SK-N-SH treated with all-trans-retinoic acid at 6 μM for 48 hours (cell line): Measurements from ENCODE around the gene LMO7.
"Not testable (repeated sequence)": the region's sequence is repeated elsewhere in the genome, so short reads cannot be mapped to it uniquely, and the experiment has no call there.

Experiments
- ATAC-seq: fragments of 200-7000 bp; cut with Tn5 transposase; 3 replicates; pipeline ENCODE4 v1.9.1; 2020; ENCODE audit warnings: mild to moderate bottlenecking, moderate library complexity
- BACH2 ChIP-seq: fragments of 250-450 bp; sonication (Bioruptor Pico); IDR thresholded peaks from 2 replicates; pipeline ENCODE4 v1.9.0; 2021; ENCODE audit warnings: mild to moderate bottlenecking, borderline replicate concordance
- CREB5 ChIP-seq: fragments of 250-450 bp; sonication (Bioruptor Pico); IDR thresholded peaks from 2 replicates; pipeline ENCODE4 v1.5.1; 2020; ENCODE audit warnings: low read depth, mild to moderate bottlenecking, moderate library complexity
- CSDC2 ChIP-seq: fragments of 250-450 bp; sonication (Bioruptor Pico); IDR thresholded peaks from 2 replicates; pipeline ENCODE4 v1.5.0; 2020; ENCODE audit warnings: mild to moderate bottlenecking, moderate library complexity
- GLIS3 ChIP-seq: fragments of 250-450 bp; sonication (Bioruptor Pico); IDR thresholded peaks from 2 replicates; pipeline ENCODE4 v1.5.0; 2020; ENCODE audit warnings: mild to moderate bottlenecking, moderate library complexity
- ISL1 ChIP-seq: fragments of 250-450 bp; sonication (Bioruptor Pico); IDR thresholded peaks from 2 replicates; pipeline ENCODE4 v2.1.2; 2022; ENCODE audit warnings: mild to moderate bottlenecking, moderate library complexity
- OSR1 ChIP-seq: fragments of 250-450 bp; sonication (Bioruptor Pico); IDR thresholded peaks from 2 replicates; pipeline ENCODE4 v1.8.0; 2022; ENCODE audit warnings: moderate library complexity, mild to moderate bottlenecking, inconsistent platforms
- POU6F1 ChIP-seq: fragments of 250-450 bp; sonication (Bioruptor Pico); IDR thresholded peaks from 2 replicates; pipeline ENCODE4 v1.8.0; 2021; ENCODE audit warnings: low read depth, mild to moderate bottlenecking, moderate library complexity, borderline replicate concordance
- PPARA ChIP-seq: fragments of 250-450 bp; sonication (Bioruptor Pico); IDR thresholded peaks from 2 replicates; pipeline ENCODE4 v1.5.0; 2020; ENCODE audit warnings: mild to moderate bottlenecking, borderline replicate concordance
- RARB ChIP-seq: fragments of 250-450 bp; sonication (Bioruptor Pico); IDR thresholded peaks from 2 replicates; pipeline ENCODE4 v1.8.0; 2021; ENCODE audit warnings: mild to moderate bottlenecking, moderate library complexity
- SNAI2 ChIP-seq: fragments of 250-450 bp; sonication (Bioruptor Pico); IDR thresholded peaks from 2 replicates; pipeline ENCODE4 v1.5.0; 2020; ENCODE audit warnings: mild to moderate bottlenecking, moderate library complexity
- TCF4 ChIP-seq: fragments of 250-450 bp; sonication (Bioruptor Pico); IDR thresholded peaks from 2 replicates; pipeline ENCODE4 v1.8.0; 2021; ENCODE audit warnings: mild to moderate bottlenecking, moderate library complexity, borderline replicate concordance
- TSHZ2 ChIP-seq: fragments of 250-450 bp; sonication (Bioruptor Pico); IDR thresholded peaks from 2 replicates; pipeline ENCODE4 v1.5.0; 2020; ENCODE audit warnings: mild to moderate bottlenecking, moderate library complexity
- ZC3H10 ChIP-seq: fragments of 250-450 bp; sonication (Bioruptor Pico); IDR thresholded peaks from 2 replicates; pipeline ENCODE4 v1.5.1; 2021; ENCODE audit warnings: mild to moderate bottlenecking, moderate library complexity
- ZFP3 ChIP-seq: fragments of 250-450 bp; sonication (Bioruptor Pico); IDR thresholded peaks from 2 replicates; pipeline ENCODE4 v1.5.0; 2020; ENCODE audit warnings: mild to moderate bottlenecking, moderate library complexity
- ZFP30 ChIP-seq: fragments of 450-650 bp; formaldehyde crosslinking; IDR thresholded peaks from 2 replicates; pipeline ENCODE4 v1.5.0; 2022; ENCODE audit warnings: mild to moderate bottlenecking, moderate library complexity
- ZNF565 ChIP-seq: fragments of 450-650 bp; formaldehyde crosslinking; conservative IDR thresholded peaks from 2 replicates; pipeline ENCODE4 v1.5.0; 2020; ENCODE audit warnings: low read depth, mild to moderate bottlenecking, moderate library complexity
- ZNF70 ChIP-seq: fragments of 450-650 bp; formaldehyde crosslinking; IDR thresholded peaks from 2 replicates; pipeline ENCODE4 v1.5.0; 2020; ENCODE audit warnings: mild to moderate bottlenecking, moderate library complexity
- ZNF8 ChIP-seq: fragments of 450-650 bp; formaldehyde crosslinking; IDR thresholded peaks from 2 replicates; pipeline ENCODE4 v1.5.0; 2020; ENCODE audit warnings: mild to moderate bottlenecking, moderate library complexity
- TF ChIP-seq, protein P1 (sequence below): fragments of 250-450 bp; sonication (Bioruptor Pico); IDR thresholded peaks from 2 replicates; pipeline ENCODE4 v1.8.0; 2020; ENCODE audit warnings: mild to moderate bottlenecking, moderate library complexity, borderline replicate concordance

Gene LMO7

GRCh38 chr13:75725736-75726135, 89.6 kb downstream of the LMO7 start:
- peak; percentile 44; the same call in 2 of the 3 replicates for ATAC-seq
- no peak for TF ChIP-seq ISL1 (CRISPR knock-in tag)
- TF ChIP-seq ZNF565 (CRISPR knock-in tag): no peak
- TF ChIP-seq ZFP3 (CRISPR knock-in tag): no peak
- no peak for TF ChIP-seq POU6F1 (CRISPR knock-in tag)
- no peak for TF ChIP-seq OSR1 (CRISPR knock-in tag)

DNA sequence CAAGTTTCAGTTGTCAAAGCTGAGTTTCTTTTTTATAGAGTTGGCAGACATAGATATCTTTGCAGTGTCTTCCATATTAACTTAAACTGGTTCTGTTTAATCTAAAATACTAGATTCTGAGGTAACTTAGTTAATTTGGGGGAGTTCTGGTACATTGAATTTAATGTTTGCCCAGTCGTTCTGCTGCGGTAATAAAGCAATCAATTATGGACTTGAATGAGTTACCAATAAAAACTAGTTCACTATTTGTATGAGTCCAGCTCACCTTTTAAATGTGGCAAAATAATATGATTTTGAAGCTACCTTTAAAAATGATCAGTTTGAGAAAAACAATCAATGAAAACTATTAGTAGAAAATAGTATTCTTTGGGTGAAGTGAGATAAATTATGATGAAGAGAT, 90.2 kb downstream of the LMO7 start:
- no peak for ATAC-seq
- TF ChIP-seq ZC3H10 (no peak), ZNF565 (CRISPR knock-in tag) (no peak)

DNA sequence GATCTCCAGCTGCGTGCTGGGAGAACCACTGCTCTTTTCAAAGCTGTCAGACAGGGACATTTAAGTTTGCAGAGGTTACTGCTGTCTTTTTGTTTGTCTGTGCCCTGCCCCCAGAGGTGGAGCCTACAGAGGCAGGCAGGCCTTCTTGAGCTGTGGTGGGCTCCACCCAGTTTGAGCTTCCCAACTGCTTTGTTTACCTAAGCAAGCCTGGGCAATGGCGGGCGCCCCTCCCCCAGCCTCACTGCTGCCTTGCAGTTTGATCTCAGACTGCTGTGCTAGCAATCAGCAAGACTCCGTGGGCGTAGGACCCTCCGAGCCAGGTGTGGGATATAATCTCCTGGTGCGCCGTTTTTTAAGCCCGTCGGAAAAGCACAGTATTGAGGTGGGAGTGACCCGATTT, 97.0 kb downstream of the LMO7 start:
- ATAC-seq: not testable (repeated sequence)

DNA sequence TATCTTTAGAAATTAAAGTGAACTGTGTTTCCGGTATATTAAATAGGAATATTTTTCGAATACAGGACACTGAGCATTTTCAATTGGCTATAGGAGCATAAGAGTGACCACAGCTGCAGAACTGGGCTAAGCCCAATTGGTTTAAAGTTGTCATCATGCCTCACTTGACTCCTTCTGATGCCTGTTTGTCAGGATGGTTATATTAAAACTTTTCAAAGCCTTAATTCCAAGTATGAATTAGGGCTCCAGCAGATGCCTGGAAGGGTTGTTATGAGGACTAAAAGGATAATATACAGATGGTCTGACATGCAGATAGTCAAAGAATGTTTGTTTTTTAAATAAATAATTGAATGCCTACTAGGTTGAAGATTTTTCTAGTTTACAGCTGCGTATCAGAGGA, 100.0 kb downstream of the LMO7 start:
- TF ChIP-seq TSHZ2 (CRISPR knock-in tag) (no peak), ISL1 (CRISPR knock-in tag) (peak; percentile 35; the same call in 1 of the 2 replicates)
- ATAC-seq: peak; percentile 40

DNA sequence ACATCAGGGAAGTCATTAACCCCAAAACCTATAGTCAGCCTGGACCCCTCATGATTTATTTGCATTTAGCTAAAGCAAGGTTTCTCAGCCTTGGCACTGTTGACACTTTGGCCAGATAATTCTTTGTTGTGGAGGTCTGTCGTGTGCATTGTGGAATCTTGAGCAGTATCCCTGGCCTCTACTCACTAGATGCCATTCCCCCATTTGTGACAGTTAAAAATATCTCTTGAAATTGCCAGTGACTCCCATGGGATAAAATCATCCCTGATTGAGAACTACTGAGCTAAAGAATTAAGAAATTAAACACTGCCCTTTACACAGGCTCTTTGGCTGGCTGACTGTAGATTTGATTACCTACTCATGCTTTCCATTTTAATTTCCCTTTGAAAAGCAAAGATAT, 102.7 kb downstream of the LMO7 start:
- peak; percentile 12 for ATAC-seq
- TF ChIP-seq PPARA (CRISPR knock-in tag) (no peak), ZNF565 (CRISPR knock-in tag) (no peak), RARB (no peak), TCF4 (CRISPR knock-in tag) (no peak), GLIS3 (CRISPR knock-in tag) (no peak), CSDC2 (no peak), ZC3H10 (no peak), CREB5 (CRISPR knock-in tag) (no peak), POU6F1 (CRISPR knock-in tag) (no peak), TSHZ2 (CRISPR knock-in tag) (no peak), ZFP3 (CRISPR knock-in tag) (no peak), SNAI2 (CRISPR knock-in tag) (no peak), ZNF70 (CRISPR knock-in tag) (no peak), ZFP30 (CRISPR knock-in tag) (no peak), BACH2 (CRISPR knock-in tag) (no peak), ZNF8 (CRISPR knock-in tag) (no peak), OSR1 (CRISPR knock-in tag) (no peak)
- TF ChIP-seq, protein P1, sequence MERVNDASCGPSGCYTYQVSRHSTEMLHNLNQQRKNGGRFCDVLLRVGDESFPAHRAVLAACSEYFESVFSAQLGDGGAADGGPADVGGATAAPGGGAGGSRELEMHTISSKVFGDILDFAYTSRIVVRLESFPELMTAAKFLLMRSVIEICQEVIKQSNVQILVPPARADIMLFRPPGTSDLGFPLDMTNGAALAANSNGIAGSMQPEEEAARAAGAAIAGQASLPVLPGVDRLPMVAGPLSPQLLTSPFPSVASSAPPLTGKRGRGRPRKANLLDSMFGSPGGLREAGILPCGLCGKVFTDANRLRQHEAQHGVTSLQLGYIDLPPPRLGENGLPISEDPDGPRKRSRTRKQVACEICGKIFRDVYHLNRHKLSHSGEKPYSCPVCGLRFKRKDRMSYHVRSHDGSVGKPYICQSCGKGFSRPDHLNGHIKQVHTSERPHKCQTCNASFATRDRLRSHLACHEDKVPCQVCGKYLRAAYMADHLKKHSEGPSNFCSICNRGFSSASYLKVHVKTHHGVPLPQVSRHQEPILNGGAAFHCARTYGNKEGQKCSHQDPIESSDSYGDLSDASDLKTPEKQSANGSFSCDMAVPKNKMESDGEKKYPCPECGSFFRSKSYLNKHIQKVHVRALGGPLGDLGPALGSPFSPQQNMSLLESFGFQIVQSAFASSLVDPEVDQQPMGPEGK (CRISPR knock-in tag): no peak
